Measurements from ENCODE around the gene TUT4.

The TUT4 gene

DNA sequence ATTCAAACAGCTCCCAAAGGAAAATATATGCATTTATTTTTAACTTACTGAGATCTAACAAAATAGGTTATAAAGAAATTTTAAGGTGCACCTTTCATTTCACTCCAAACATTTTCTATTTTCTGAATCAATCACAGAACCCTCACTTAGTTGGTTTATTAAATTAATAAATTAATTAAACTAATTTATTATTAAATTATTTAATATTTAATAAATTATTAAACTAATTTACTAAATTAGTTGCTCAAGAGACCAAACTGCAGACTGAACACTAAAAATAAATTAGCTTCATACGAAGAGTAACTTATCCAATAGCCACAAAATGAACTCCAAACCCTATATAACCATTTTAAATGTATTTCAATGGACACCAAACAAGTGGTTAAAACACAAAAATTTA lies 80.5 kb downstream of the TUT4 start:
- Mint-ChIP-seq H3K9me3 (no peaks in the 10 kb centered on the region), H3K4me3 (no peak overlapping the region), H3K27ac (no peak overlapping the region), H3K4me1 (peaks cover 4% of the 10 kb centered on the region), H3K27me3 (no peaks in the 10 kb centered on the region)
- ATAC-seq, result no peak
- no peak for DNase-seq

DNA sequence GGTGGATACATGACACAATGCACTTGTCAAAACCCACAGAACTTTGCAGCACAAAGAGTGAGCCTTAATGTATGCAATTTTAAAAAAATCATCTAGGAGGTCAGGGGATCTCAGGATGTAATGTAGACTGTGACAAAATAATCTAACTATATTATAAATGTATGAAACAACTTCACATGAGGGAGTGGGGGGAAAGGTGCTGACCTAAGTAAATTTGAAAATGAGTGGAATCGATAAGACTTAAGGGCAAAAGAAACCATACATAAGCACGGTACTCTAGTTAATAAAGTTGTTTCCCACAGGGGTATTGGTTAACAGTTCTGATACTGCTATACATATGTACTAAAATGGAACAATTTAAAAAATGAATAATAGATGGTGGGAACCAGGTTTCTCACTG lies 83.8 kb downstream of the TUT4 start:
- Mint-ChIP-seq H3K27ac (peak overlapping the region in 1 of 2 donors; percentile 4), H3K9me3 (no peaks in the 10 kb centered on the region), H3K4me1 (peaks cover 4% of the 10 kb centered on the region), H3K4me3 (no peak overlapping the region), H3K27me3 (no peaks in the 10 kb centered on the region)
- ATAC-seq (no peak), DNase-seq (no peak)

DNA sequence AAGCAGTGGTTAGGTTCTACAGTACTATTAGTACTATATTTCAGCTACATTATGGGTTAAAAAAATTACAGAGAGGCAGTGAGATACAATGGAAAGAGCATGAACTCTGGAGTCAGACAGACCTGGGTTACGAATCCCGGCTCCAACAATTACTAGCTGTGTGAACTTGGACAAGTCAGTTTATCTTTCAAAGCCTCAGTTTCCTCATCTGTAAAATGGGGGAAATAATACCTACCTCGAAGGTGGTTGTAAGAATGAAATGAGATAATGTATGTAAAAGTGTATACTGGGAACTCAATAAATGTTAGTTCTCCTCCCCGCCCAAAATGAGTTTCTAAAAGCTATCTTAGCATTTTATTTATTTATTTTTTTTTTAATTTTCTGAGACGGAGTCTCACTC lies 89.0 kb downstream of the TUT4 start:
- Mint-ChIP-seq H3K4me1 (no peaks in the 10 kb centered on the region), H3K9me3 (no peaks in the 10 kb centered on the region), H3K27ac (no peak overlapping the region), H3K27me3 (no peaks in the 10 kb centered on the region), H3K4me3 (no peak overlapping the region)
- DNase-seq (no peak), ATAC-seq (no peak)

DNA sequence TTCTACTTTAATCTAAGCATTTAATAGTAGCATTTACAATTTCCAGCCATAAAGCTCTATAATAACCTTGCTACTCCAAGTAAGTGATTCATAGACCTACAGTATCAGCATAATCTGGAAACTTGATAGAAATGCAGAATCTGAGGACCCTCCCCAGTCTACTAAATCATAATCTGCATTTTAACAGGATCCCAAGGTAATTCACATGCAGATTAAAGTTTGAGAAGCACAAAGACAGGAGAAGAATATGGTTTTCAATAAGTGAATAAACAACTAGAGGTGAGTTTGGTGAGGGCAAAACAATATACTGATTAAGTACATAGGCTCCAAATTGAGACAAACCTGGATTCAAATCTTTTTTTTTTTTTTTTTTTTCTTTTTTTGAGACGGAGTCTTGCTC lies 91.1 kb downstream of the TUT4 start:
- H3K27me3 Mint-ChIP-seq, result no peaks in the 10 kb centered on the region
- H3K9me3 Mint-ChIP-seq, result no peaks in the 10 kb centered on the region
- no peaks in the 10 kb centered on the region for H3K4me1 Mint-ChIP-seq
- no peak overlapping the region for H3K27ac Mint-ChIP-seq
- DNase-seq (no peak), ATAC-seq (no peak)
- no peak overlapping the region for H3K4me3 Mint-ChIP-seq

DNA sequence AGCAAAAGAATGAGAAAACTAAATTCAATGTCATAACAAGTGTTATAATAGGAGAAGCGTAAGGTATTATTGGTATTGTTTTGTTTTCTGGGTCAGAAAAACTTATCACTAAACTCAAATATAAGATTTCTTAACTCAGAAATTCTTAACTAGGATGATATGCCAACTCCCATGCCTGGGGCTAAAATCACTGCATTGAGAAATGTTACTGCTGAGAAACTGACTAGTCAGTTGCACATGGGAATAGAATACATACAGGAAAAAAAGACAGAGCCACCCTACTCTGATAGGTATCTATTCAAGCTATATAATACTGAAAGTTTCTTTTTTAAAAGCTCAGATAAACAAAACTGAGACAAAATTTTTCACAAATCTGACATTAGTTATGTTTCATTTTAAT lies 92.2 kb downstream of the TUT4 start:
- no peak for ATAC-seq
- DNase-seq, result no peak
- Mint-ChIP-seq H3K4me3 (no peak overlapping the region), H3K9me3 (no peaks in the 10 kb centered on the region), H3K27me3 (no peaks in the 10 kb centered on the region), H3K4me1 (no peaks in the 10 kb centered on the region), H3K27ac (no peak overlapping the region)

DNA sequence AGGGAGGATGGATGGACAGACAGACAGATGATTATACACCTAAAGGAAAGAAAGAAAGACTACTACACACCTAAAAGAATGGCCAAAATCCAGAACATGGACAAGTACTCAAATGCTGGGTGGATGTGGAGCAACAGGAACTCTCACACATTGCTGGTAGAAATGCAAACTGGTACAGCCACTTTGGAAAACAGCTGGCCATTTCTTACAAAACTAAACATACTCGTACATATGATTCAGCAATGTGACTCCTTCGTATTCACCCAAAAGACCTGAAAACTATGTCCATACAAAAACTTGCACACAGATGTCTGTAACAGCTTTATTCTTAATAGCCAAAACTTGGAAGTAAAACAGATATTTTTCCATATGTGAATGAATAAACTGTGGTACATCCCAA lies 97.2 kb downstream of the TUT4 start:
- Mint-ChIP-seq H3K4me3 (no peak overlapping the region), H3K9me3 (no peaks in the 10 kb centered on the region), H3K4me1 (no peaks in the 10 kb centered on the region), H3K27ac (no peak overlapping the region), H3K27me3 (no peaks in the 10 kb centered on the region)
- ATAC-seq (no peak), DNase-seq (no peak)

DNA sequence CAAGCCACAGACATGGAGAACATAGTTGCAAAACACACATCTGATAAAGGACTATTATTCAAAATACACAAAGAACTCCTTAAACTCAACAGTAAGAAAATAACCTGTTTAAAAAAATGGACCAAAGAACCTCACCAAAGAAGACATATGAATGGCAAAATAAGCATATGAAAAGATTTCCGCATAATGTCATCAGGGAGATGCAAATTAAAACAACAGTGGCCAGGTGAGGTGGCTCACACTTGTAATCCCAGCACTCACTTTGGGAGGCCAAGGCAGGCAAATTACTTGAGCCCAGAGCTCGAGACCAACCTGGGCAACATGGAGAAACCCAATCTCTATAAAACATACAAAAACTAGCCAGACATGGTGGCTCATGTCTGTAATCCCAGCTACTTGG lies 98.1 kb downstream of the TUT4 start:
- H3K4me1 Mint-ChIP-seq, result no peaks in the 10 kb centered on the region
- H3K4me3 Mint-ChIP-seq, result no peak overlapping the region
- no peaks in the 10 kb centered on the region for H3K27me3 Mint-ChIP-seq
- no peaks in the 10 kb centered on the region for H3K9me3 Mint-ChIP-seq
- DNase-seq (no peak), ATAC-seq (no peak)
- no peak overlapping the region for H3K27ac Mint-ChIP-seq

DNA sequence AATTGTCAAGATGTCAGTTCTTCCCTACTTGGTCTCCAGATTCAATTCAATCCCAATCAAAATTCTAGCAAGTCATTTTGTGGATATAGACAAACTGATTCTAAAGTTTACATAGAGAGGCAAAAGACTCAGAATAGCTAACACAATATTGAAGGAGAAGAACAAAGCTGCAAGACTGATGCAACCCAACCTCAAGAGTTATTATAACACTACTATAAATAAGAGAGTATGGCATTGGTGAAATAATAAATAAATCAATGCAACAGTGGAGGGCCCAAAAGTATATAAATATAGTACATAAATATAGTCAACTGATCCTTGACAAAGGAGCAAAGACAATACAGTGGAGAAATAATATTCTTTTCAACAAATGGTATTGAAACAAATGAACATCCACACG lies 98.8 kb downstream of the TUT4 start:
- no peak for ATAC-seq
- H3K4me3 Mint-ChIP-seq, result no peak overlapping the region
- H3K27me3 Mint-ChIP-seq, result no peaks in the 10 kb centered on the region
- DNase-seq, result no peak
- H3K27ac Mint-ChIP-seq, result no peak overlapping the region
- H3K4me1 Mint-ChIP-seq, result no peaks in the 10 kb centered on the region
- H3K9me3 Mint-ChIP-seq, result no peaks in the 10 kb centered on the region

DNA sequence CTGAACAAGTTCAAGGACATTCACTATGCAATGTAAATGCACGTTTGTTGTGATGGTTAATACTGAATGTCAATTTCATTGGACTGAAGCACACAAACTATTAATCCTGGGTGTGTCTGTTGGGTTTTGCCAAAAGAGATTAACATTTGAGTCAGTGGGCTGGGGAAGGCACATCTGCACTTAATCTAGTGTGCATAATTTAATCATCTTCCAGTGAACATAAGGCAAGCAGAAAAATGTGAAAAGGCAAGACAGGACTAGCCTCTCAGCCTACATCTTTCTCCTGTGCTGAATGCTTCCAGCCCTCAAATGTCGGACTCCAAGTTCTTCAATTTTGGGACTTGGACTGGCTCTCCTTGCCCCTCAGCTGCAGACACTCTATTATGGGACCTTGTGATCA lies 108.4 kb downstream of the TUT4 start:
- Mint-ChIP-seq H3K27me3 (no peaks in the 10 kb centered on the region), H3K4me1 (no peaks in the 10 kb centered on the region), H3K9me3 (no peaks in the 10 kb centered on the region), H3K4me3 (no peak overlapping the region), H3K27ac (no peak overlapping the region)
- ATAC-seq (no peak), DNase-seq (no peak)

DNA sequence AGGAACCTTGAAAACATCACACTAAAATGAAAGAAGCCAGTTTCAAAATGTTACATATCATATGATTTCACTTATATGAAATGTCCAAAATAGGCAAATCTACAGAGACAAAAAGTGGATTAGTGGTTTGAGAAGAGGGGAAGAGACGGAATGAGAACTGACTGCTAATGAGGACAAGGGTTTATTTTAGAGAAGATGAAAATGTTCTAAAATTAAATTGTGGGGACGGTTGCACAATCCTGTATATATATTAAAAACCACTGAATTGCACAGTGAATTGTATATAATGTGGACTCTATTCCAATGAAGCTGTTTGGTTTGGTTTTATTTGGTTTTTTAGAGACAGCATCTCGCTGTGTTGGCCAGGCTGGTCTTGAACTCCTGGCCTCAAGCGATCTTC lies 112.9 kb downstream of the TUT4 start:
- no peak for ATAC-seq
- H3K27ac Mint-ChIP-seq, result no peak overlapping the region

DNA sequence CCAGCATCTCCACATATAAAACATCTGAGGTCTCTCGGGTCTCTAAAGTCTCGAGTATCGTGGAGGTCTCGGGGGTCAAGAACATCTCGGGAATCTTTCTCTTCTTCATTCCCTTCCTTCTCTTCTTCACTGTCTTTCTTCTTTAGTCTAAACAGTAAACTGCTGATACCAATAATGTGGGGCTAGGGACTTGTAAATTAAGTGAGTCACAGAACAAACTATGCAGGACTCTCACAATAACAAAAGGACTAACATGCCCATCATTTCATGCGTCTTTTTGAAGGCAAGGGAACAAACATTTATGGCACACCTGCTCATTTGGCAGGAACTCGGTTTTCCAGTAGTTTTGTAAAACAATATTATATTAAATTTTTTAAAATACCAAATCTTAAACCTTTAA lies 116.1 kb downstream of the TUT4 start:
- H3K4me3 Mint-ChIP-seq, result no peak overlapping the region

More for the DNA sequence above, 112.9 kb downstream of the TUT4 start:
- Mint-ChIP-seq H3K4me1 (no peaks in the 10 kb centered on the region), H3K4me3 (no peak overlapping the region), H3K9me3 (no peaks in the 10 kb centered on the region), H3K27me3 (no peaks in the 10 kb centered on the region)
- DNase-seq, result no peak

DNA sequence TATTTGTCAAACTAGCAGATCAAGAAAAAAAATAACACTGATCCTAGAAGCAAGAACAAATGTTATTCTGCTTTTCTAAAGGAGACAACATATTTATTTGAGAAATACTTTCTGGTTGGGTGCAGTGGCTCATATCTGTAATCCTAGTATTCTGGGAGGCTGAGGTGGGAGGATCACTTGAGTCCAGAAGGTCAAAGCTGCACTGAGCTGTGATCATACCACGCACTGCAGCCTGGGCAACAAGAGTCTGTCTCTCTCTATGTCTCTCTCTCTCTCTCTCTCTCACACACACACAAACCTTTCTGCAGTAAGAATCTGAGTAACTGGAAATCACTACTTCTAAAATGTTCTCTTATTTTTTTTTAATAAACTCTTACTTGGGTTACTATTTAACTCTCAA lies 117.2 kb downstream of the TUT4 start:
- H3K9me3 Mint-ChIP-seq, result no peaks in the 10 kb centered on the region
- no peak overlapping the region for H3K4me3 Mint-ChIP-seq
- no peak overlapping the region for H3K27ac Mint-ChIP-seq
- no peak for ATAC-seq
- no peaks in the 10 kb centered on the region for H3K27me3 Mint-ChIP-seq
- DNase-seq, result no peak
- no peaks in the 10 kb centered on the region for H3K4me1 Mint-ChIP-seq

More for the DNA sequence above, 116.1 kb downstream of the TUT4 start:
- peak overlapping the region in 1 of 2 donors; percentile 3 for H3K27ac Mint-ChIP-seq
- no peaks in the 10 kb centered on the region for H3K27me3 Mint-ChIP-seq
- no peaks in the 10 kb centered on the region for H3K4me1 Mint-ChIP-seq
- ATAC-seq, result no peak
- no peak for DNase-seq
- H3K9me3 Mint-ChIP-seq, result no peaks in the 10 kb centered on the region

DNA sequence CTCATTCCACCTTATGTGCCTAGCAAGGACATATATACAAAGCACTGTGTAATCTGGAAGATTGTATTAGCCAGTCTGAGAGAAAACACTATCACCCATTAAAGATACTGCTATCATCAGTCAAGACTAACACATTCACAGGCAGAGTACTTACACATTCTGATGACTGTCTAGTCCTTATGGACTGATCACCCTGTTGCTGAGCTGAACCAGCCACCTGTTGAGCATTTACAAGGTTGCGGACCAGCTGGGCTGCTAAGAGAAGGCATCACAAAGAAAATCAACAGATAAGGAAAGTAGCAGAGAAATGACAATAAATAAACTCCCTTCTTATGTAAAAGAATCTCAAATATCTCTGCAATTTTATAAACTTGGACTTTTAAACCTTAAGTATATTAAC lies 117.7 kb downstream of the TUT4 start:
- no peak for ATAC-seq
- H3K9me3 Mint-ChIP-seq, result no peaks in the 10 kb centered on the region
- H3K4me3 Mint-ChIP-seq, result no peak overlapping the region
- H3K4me1 Mint-ChIP-seq, result no peaks in the 10 kb centered on the region
- DNase-seq, result no peak
- H3K27me3 Mint-ChIP-seq, result no peaks in the 10 kb centered on the region
- no peak overlapping the region for H3K27ac Mint-ChIP-seq

DNA sequence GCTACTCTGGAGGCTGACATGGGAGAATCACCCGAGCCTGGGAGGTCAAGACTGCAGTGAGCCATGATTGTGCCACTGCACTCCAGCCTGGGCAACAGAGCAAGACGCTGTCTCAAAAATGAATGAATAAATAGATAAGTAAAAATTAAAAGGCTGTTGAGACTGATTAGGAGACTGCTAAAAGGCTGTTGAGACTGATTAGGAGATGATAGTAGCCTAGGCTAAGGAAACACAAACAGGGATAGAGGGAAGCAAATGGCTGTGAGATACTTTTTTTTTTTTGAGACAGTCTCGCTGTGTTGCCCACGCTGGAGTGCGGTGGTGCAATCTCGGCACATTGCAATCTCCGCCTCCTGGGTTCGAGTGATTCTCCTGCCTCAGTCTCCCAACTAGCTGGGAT lies 120.1 kb downstream of the TUT4 start:
- H3K27ac Mint-ChIP-seq, result no peak overlapping the region
- H3K9me3 Mint-ChIP-seq, result no peaks in the 10 kb centered on the region
- no peaks in the 10 kb centered on the region for H3K27me3 Mint-ChIP-seq
- DNase-seq (no peak), ATAC-seq (no peak)
- no peaks in the 10 kb centered on the region for H3K4me1 Mint-ChIP-seq
- no peak overlapping the region for H3K4me3 Mint-ChIP-seq

DNA sequence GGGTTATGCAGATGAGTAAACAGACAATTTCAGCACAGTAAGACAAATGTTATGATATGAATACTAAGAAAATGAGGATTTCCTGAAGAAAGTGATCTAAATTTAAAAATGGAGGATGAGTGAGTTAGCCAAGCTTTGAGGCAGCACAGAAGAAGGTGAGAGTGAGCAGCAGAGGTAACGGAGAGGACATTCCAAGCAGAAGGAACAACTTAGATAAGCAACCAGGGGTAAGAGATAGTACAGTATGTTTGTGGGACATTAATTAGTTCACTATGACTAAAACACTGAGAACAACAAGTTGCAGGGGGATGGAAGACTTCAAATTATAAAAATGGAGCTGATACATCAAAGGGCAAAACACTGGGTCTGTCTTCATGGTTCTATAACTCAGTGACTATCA lies 125.7 kb downstream of the TUT4 start:
- Mint-ChIP-seq H3K27ac (peak overlapping the region in 1 of 2 donors; percentile 0), H3K9me3 (no peaks in the 10 kb centered on the region), H3K4me1 (peaks cover 34% of the 10 kb centered on the region), H3K27me3 (no peaks in the 10 kb centered on the region), H3K4me3 (no peak overlapping the region)
- ATAC-seq (no peak), DNase-seq (no peak)

DNA sequence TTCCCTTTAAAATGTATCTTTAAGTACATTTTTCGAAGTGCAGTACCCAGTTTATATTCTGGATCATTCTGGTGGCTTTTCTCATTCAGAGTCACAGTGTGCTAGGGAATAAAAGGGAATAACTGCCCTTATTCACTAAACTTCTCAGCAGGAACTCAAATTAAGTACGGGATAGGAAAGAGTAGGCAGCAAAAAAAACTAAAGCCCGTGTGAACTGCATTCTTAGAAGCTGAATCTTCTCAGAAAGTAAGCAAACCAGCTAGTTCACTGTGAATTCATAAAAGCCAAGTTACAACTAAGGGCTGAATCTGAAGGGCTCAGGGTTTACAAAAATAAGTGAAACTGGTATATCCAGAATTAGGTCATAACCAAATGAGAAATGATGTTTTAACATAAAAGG lies 126.5 kb downstream of the TUT4 start:
- DNase-seq, result no peak
- Mint-ChIP-seq H3K27me3 (no peaks in the 10 kb centered on the region), H3K9me3 (no peaks in the 10 kb centered on the region), H3K4me1 (peaks cover 34% of the 10 kb centered on the region), H3K27ac (no peak overlapping the region), H3K4me3 (no peak overlapping the region)
- no peak for ATAC-seq

DNA sequence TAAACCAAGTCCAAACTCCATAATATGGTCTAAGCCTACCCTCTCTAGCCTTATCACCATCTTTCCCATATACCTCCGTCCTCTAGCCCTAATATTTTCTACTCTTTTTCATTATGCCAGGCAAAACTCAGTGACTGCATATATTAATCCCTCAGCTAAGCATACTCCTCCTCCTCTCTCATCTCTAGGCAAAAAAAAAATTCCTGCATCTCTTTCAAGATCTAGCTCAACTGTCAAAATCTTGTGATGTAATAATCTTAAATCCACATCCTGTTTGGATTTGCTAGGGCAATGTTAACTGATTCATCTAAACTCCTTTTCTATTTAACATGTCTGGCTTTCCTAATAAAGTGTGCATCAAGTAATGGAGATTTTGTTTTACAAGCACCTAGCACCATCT lies 128.1 kb downstream of the TUT4 start:
- H3K4me1 Mint-ChIP-seq, result peaks cover 35% of the 10 kb centered on the region
- DNase-seq, result no peak

DNA sequence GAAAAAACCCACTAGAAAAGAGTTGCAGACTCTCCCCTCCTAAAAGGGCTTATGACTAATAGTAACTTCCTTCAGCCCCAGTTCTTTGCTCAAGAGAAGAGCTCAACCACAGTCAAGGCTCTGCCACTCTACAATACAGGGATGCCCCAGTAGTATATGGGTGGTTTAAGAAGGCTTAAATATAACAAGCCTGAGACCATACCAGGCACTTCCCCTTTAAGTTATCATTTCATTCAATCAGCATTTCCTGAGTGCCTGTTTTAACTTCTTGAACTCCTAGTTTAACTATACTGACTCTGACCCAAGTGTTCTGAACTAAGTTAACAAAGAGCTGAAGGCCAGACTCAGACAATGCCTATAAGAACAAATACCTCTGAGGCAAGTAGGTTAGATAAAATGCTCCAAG lies 128.7 kb downstream of the TUT4 start:
- ATAC-seq (peak; percentile 96), DNase-seq (peak in 1 of 2 donors; percentile 31)
- Mint-ChIP-seq H3K4me1 (peaks cover 41% of the 10 kb centered on the region), H3K9me3 (no peaks in the 10 kb centered on the region), H3K27me3 (no peaks in the 10 kb centered on the region), H3K27ac (peak overlapping the region; percentile 81 to 97), H3K4me3 (peak overlapping the region; percentile 44 to 77)

More for the DNA sequence above, 128.1 kb downstream of the TUT4 start:
- ATAC-seq, result no peak
- Mint-ChIP-seq H3K4me3 (peak overlapping the region in 1 of 2 donors; percentile 46), H3K27ac (peak overlapping the region; percentile 12 to 28), H3K9me3 (no peaks in the 10 kb centered on the region), H3K27me3 (no peaks in the 10 kb centered on the region)
